NCI-H1694 (cell line): Measurements from ENCODE around the gene HAP1.
A peak's percentile ranks its signal among the peaks of the same experiment; 100 is the strongest.
"Not testable (repeated sequence)": the region's sequence is repeated elsewhere in the genome, so short reads cannot be mapped to it uniquely, and the experiment has no call there.

Experiments used
- DNase-seq: peaks from one replicate; lab custom pipeline; 2025; lab: John Stamatoyannopoulos, UW

The HAP1 gene

DNA sequence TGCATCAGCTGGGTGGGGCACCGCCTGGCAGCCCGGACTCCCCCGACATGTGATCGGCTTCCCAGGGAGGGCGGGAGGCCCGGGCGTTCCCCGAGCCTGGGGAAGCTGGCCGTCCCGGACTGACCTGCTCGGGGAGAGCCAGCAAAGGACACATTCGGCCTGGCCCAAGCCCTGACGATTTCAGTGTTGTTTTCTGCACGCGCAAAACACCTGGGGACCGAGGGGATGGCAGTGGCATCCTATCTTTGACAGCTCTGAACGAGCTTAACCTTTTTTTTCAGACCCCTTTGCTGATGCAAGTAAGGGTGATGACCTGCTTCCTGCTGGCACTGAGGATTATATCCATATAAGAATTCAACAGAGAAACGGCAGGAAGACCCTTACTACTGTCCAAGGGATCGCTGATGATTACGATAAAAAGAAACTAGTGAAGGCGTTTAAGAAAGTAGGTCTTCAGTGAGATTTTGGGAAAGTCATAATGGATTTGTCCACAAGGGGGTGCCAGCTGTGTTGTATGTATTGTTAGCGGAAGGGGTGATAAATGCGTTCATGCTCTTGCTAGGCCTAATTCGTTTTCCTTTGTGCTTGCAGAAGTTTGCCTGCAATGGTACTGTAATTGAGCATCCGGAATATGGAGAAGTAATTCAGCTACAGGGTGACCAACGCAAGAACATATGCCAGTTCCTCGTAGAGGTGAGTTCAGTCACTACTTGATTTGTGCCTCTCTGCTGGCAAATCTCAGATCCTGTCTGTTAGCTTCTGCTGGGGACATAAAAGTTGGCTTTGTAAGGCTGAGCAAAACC, 44.7 kb downstream of the HAP1 start:
- DNase-seq = peak; percentile 64

GRCh38 chr17:41688641-41689496, 45.6 kb downstream of the HAP1 start, which contains the start of gene EIF1:
TSS of gene EIF1 (plus strand) at chr17:41688885. CDS start at chr17:41689039, 154 bp downstream.
- DNase-seq = peak; percentile 99

GRCh38 chr17:41687828-41688640, 46.4 kb downstream of the HAP1 start:
- DNase-seq = peak; percentile 73

- DNase-seq = no peak
These were observed 48.2 kb downstream of the HAP1 start for GRCh38 chr17:41686281-41686680.

DNA sequence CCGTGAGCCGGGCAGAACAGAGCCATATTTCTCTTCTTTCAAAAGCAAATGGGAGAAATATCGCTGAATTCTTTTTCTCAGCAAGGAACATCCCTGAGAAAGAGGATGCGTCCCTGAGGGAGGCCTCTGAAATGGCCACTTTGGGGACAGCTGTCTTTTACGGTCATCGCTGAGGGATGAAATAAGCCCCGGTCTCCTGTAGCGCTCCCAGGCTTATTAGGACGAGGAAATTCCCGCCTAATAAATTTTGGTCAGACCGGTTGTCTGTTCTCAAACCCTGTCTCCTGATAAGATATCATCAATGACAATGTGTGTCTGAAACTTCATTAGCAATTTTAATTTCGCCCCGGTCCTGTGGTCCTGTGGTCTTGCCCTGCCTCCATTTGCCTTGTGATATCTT, 48.7 kb downstream of the HAP1 start:
- not testable (repeated sequence) for DNase-seq

- DNase-seq = no peak
These were observed 50.4 kb downstream of the HAP1 start for GRCh38 chr17:41684035-41684434.

DNA sequence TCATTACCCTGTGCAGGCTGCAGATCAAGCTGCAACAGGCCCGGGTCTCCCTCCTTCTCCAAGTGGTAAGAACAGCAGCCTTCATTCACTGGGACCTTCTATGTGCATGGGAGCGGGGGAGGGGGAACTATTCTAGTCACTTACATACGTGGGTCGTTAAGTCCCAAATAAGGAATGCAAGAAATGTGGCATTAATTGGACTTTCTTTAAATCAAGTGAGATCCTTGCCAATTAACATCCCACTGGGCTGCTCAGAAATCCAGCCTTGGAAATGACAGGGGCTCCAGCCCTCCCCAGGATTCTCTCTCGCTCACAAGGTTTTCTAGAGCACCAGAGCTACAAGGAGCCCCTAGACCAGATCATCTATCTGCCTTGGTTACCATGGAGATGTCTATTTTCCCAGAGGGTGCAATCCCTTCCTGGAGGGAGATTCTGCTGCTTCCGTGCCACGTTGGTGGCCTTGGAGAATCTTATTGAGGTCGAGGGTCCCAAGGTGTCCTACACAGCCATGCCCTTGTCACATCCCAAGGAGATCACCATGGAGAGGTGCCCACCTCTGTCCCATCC, 50.9 kb downstream of the HAP1 start:
- DNase-seq = no peak

DNA sequence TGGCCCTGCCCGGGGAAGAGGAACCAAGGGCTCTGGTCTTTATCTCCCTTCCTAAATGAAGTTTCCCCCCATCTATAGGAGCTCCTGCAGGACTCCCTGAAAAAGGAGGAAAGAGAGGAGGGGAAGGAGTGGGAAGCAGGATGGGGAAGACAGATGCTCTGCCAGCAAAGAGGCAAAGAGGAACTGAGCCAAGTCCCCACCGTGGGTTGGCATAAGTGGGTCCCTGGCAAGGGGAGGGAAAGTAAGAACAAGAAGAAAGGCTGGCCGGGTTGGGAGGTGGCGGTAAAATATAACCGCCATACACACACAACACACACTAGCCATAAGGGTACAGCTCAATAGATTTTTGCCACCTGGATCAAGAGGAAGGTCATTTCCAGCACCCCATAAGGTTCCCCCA, 51.8 kb downstream of the HAP1 start:
- DNase-seq = no peak

GRCh38 chr17:41681776-41682175, 52.7 kb downstream of the HAP1 start:
- DNase-seq = no peak

DNA sequence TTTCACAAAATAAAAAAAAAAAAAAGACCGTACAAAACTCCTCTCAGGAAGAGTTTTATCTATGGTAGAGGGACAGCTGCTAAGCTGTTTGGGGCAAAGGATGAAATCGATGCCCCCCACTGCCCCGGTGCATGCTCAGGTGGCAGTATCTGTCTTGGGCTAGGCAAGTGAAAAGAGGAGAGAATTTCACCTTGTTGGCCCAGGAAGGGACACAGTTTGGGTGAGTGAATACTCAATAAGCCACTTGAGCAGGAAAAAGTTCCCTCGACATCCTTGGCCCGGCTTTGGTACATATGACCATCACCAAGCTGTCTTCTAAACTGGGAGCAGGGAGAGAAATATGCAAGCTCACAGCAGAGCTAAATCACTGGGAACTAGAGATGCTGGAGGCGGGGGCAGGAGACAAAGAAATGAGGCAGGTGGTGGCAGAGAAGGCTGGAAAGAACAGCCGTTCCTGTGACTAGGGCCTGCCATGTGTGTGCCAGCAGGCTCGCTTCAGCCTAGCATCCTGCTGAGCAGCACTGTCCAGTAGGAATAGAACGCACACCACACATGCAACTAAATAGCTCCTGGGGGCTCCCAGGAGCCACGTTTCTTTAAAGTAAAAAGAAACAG, 53.9 kb downstream of the HAP1 start:
- DNase-seq = no peak

DNA sequence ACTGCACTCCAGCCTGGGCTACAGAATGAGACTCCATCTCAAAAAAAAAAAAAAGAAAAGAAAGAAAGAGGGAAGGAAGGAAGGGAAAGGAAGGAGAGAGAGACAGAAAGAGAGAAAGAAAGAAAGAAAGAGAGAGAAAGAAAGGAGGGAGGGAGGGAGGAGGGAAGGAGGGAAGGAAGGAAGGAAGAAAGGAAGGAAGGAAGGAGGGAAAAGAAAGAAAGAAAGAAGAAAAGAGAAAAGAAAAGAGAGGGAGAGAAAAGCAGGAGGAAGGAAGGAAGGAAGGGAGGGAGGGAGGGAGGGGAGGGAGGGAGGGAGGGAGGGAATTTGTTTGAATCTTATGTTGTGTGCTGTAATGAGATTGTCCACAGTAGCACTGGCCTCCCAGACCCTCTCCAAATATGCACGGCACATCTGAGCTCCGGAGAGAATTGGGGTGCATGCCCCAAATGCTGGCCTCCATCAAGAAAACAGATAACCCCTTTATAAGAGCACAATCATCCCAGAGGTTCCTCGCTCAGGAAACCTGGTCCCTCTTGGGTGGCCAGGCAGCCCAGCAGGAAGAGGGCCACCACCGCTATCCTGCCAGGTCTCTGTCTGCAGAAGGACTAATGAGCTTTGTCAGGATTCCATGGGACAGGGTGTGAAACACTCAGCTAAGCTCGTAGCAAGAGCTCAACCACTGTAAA, 54.6 kb downstream of the HAP1 start:
- DNase-seq = no peak

DNA sequence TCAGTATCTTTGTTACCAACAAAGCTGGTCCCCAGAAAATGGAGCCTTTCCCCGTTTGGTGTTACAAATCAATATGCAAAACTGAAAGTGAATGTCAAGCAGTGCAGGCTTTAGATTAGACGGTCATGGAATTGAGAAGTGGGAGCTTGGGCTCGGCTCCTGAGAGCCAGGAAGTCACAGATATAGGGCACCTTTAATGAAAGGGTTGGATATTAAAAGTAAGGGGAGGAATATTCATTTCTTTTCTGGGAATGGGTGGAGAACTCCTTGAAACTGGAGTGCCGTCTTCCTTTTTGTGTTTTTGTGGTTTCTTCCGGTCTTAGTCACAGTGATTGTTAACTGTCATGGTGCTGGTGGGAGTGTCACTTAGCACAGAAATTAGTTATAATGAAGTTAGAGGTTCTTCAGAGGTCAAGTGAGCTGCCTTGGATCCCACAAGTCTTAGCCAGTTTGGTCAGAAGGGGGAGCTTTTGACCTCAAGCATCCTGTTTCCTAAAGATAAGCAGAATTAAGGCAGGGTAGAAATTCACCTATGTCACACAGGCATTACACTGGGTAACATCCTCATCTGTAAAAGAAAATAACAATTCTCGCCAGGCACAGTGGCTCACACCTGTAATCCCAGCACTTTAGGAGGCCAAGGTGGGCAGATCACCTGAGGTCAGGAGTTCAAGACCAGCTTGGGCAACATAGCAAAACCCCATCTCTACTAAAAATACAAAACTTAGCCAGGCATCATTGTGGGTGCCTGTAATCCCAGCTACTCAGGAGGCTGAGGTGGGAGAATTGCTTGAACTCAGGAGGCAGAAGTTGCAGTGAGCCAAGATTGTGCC, 55.3 kb downstream of the HAP1 start:
- no peak for DNase-seq

DNA sequence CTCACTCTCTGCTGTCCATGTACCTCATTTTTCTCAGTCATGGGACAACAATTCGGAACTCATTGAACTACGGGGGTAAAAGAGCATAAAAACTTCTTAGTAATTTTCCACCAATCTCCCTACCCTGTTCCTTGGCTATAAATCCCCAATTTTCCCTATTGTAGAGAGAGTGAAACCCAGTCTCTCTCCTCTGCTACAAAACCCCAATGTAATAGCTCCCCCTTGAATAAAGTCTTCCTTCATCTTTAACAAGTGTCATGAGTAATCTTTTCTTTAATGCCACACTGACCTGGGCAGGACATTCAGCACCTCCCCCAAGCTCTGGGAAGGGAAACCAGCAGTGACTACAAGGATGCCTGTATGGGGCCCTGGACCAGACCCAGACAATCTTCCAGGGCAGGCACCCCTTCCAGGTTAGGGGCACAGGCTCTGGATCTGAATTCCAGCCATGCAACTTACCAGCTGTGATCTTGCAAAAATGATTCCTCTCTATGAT, 56.0 kb downstream of the HAP1 start:
- DNase-seq = no peak

DNA sequence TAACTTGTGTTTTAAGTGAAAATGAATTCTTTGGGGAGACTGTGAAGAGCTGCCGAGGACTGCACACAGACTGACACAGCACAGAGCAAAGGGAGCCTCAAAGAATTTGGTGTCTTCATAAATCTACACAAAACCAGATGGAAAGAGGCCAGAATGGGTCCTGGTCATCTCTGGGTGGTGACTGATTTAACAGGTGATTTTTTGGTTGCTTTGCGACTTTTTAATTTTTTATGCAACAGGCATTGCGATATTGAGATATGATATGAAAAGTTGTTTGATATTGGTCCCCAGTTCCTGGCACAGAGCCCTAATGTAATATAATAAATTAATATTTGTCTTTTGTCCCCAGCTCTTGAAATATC, 58.4 kb downstream of the HAP1 start:
- no peak for DNase-seq

DNA sequence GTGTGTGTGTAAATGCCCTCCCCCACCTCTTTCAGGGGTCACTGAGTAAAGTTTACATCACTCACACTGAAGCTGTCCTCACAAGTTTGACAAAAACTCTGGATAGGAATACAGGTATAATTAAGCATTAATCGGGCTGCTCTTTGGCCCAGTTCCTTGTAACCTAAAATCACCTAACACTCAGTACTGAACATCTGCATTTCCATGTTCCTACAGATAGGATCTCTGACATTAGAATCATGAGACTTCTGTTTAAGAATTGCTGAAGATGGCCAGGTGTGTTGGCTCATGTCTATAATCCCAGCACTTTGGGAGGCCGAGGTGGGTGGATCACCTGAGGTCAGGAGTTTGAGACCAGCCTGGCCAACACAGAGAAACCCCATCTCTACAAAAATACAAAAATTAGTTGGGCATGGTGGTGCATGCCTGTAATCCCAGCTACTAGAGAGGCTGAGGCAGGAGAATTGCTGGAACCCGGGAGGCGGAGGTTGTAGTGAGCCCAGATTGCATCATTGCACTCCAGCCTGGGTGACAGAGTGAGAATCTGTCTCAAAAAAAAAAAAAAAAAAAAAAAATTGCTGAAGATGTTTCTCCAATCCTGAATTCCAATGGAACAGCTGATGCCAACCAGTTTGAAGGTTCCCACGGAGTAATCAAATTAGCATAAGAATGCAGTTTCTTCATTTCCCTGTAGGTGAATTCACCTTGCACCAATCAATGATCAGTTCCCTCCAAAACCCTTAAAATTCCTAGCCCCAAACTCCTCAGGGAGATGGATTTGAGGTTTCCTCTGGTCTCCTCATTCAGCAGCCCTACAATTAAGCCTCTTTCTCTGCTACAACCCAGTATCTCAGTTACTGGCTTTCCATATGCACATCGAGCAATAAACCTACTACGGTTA, 59.0 kb downstream of the HAP1 start:
- not testable (repeated sequence) for DNase-seq
